Heart right ventricle (tissue), 16 donors: Measurements from ENCODE around the gene ZBTB7C. TPM values are rescaled to one million over a fixed set of nuclear protein-coding genes. Genes with fewer than 3 reads are reported as not detected.

Source experiments
- ATAC-seq, 8 donors: fragments of 200-7000 bp; cut with Tn5 transposase; one replicate each; pipeline ENCODE4 v1.9.1; 2020; ENCODE audit warnings: mild to moderate bottlenecking in 8 of 8, moderate library complexity in 8 of 8, moderate number of reproducible peaks in 1 of 8
- DNase-seq, 2 donors: peaks; one replicate each; pipeline ENCODE4 v3.0.0-alpha.2; 2020
- H3K27ac ChIP-seq, 10 donors: fragments of 200-600 bp; sonication (generic) in 2 of 10; one replicate each; pipeline versions ENCODE4 v1.5.0 to v1.8.0; 2020 to 2022; ENCODE audit warnings: mild to moderate bottlenecking in 3 of 10
- H3K27me3 ChIP-seq, 7 donors: fragments of 200-600 bp; one replicate each; pipeline ENCODE4 v1.8.0; 2021 to 2022; ENCODE audit warnings: mild to moderate bottlenecking in 2 of 7
- H3K36me3 ChIP-seq, 9 donors: fragments of 200-600 bp; sonication (generic) in 1 of 9; one replicate each; pipeline versions ENCODE4 v1.5.0 to v1.8.0; 2020 to 2022; ENCODE audit warnings: mild to moderate bottlenecking in 2 of 9
- H3K4me1 ChIP-seq, 9 donors: fragments of 200-600 bp; sonication (generic) in 1 of 9; one replicate each; pipeline versions ENCODE4 v1.5.0 to v1.8.0; 2020 to 2022; ENCODE audit warnings: mild to moderate bottlenecking in 4 of 9
- H3K4me3 ChIP-seq, 10 donors: fragments of 200-600 bp; sonication (generic) in 2 of 10; one replicate each; pipeline versions ENCODE4 v1.5.0 to v1.8.0; 2020 to 2022; ENCODE audit warnings: mild to moderate bottlenecking in 7 of 10, moderate library complexity in 2 of 10
- H3K9me3 ChIP-seq, 11 donors: fragments of 200-600 bp in 10 of 11; sonication (generic) in 2 of 11; one replicate each; pipeline versions ENCODE4 v1.5.0 to v1.8.0; 2013 to 2022; ENCODE audit warnings: mild to moderate bottlenecking in 2 of 11, control low read depth in 1 of 11, moderate library complexity in 1 of 11
- WGBS, 2 donors: extraction: QIAGEN DNeasy Blood & Tissue Kit; methylation state at CpG; one replicate each; pipeline ENCODE4 v1.1.7; 2013; ENCODE audit warnings: inconsistent platforms in 1 of 2; 5-methylcytosine and 5-hydroxymethylcytosine counted together
- intact Hi-C, 10 donors: fragments of 100-400 bp; cut with DNase I; formaldehyde crosslinking; loops; one replicate each; pipeline versions ENCODE4 v1.11.1 to v1.14.2; 2022
- polyA plus RNA-seq, 2 donors: library from polyadenylated mRNA; stranded (reverse); fragments of 200-250 nt; gene quantifications; one replicate each; pipeline ENCODE4 v1.2.3, GENCODE V29; 2013
- total RNA-seq, 10 donors: library from RNA; stranded (reverse); fragmentation: NEBNext Ultra II Directional in 3 of 10; extraction: Animal tissue kit (Norgen Biotek cat#: 25700) in 3 of 10; gene quantifications; one replicate each; pipeline versions ENCODE4 v1.2.1 to v1.2.4, GENCODE V29; 2021 to 2023
- TF ChIP-seq, protein P1 (sequence below), 9 donors: fragments of 200-600 bp; sonication (generic) in 2 of 9; IDR thresholded peaks; one replicate each; pipeline versions ENCODE4 v1.5.0 to v1.8.0; 2021 to 2022; ENCODE audit warnings: antibody characterized with exemption in 9 of 9, mild to moderate bottlenecking in 5 of 9, moderate library complexity in 1 of 9
- donor health status: Arrhythmogenic right ventricular cardiomyopathy.
- donor health status: ischemic (EF 13 %, LVEDD 7.1; RV severe dilation, severe dysfunction).
- donor health status: healthy with polysubstance abuse.
- donor health status: DM: no; HTN: yes; CAD: no.
- donor health status: DM: no; HTN: no; CAD: no.
- donor health status: ischemic (EF 25% LVEDD 6.9; RV normal size, moderate dysfunction).
- donor health status: ischemic (EF 25% LVEDD 5.7; RV mildly dilated, moderate dysfunction).
- donor health status: healthy.
- donor health status: DM: yes; HTN: yes; CAD: no.
- donor health status: Ischemic cardiomyopathy.
- donor health status: ischemic (EF 35%, LVEDD 5.7; RV mildly dilated, moderate dysfunction).
- donor health status: nonischemic (EF 11% LVEDD 7.7; RV severe dilation, severe dysfunction).
- donor health status: DM: yes; HTN: yes; CAD: no.
- donor health status: PGD.
- donor health status: ischemic (EF 29% LVEDD 5.4; RV normal size, mild dysfunction).
- donor health status: nonischemic (EF 23%, LVEDD 6.1; RV moderate dilation, normal function).

Gene ZBTB7C
- total and polyA plus RNA-seq, 12 donors: 0.49 to 6.3 (median 1.5) TPM

DNA sequence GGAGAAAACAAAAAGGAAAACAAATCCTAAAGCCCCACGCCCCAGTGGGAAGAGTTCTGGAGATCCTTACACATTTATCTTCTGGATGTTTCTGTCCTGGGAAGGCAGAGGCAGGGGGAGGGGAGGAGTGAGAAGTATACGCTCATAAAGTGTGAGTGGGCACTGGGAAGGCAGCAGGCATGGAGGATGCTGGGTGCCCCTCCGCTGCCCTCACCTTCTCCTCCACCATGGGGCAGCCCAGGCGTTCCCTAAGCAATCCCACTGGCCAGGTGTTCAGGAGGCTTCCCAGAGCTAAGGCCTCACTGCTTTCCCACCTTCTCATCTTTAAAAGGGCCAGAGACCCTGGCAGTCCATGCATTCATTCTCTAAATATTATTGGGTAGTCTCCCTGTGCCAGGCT is 366.8 kb downstream of the ZBTB7C start:
- DNase-seq (no peak), ATAC-seq (no peak)
- H3K9me3 ChIP-seq: peaks cover 0 to 15% (median 0%) of the 10 kb centered on the region in 11 donors
- 76 to 86% methylated on average over 4 of the region's 4 CpGs for WGBS, 2 donors
- intact Hi-C loops: loop anchor here in 2 of 10 donors (5.0 to 10.0 kb wide), 2 partner anchors 60 to 692 kb away; no protein-coding TSS in a partner anchor
- H3K27ac ChIP-seq: no peak overlapping the region
- no peaks in the 10 kb centered on the region for H3K36me3 ChIP-seq
- TF ChIP-seq, protein P1, sequence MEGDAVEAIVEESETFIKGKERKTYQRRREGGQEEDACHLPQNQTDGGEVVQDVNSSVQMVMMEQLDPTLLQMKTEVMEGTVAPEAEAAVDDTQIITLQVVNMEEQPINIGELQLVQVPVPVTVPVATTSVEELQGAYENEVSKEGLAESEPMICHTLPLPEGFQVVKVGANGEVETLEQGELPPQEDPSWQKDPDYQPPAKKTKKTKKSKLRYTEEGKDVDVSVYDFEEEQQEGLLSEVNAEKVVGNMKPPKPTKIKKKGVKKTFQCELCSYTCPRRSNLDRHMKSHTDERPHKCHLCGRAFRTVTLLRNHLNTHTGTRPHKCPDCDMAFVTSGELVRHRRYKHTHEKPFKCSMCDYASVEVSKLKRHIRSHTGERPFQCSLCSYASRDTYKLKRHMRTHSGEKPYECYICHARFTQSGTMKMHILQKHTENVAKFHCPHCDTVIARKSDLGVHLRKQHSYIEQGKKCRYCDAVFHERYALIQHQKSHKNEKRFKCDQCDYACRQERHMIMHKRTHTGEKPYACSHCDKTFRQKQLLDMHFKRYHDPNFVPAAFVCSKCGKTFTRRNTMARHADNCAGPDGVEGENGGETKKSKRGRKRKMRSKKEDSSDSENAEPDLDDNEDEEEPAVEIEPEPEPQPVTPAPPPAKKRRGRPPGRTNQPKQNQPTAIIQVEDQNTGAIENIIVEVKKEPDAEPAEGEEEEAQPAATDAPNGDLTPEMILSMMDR (IDR thresholded peaks at IDR 0.05): no peak
- H3K4me1 ChIP-seq: peaks cover 0 to 8% (median 0%) of the 10 kb centered on the region in 9 donors
- H3K27me3 ChIP-seq: no peaks in the 10 kb centered on the region
- H3K4me3 ChIP-seq: no peak overlapping the region

DNA sequence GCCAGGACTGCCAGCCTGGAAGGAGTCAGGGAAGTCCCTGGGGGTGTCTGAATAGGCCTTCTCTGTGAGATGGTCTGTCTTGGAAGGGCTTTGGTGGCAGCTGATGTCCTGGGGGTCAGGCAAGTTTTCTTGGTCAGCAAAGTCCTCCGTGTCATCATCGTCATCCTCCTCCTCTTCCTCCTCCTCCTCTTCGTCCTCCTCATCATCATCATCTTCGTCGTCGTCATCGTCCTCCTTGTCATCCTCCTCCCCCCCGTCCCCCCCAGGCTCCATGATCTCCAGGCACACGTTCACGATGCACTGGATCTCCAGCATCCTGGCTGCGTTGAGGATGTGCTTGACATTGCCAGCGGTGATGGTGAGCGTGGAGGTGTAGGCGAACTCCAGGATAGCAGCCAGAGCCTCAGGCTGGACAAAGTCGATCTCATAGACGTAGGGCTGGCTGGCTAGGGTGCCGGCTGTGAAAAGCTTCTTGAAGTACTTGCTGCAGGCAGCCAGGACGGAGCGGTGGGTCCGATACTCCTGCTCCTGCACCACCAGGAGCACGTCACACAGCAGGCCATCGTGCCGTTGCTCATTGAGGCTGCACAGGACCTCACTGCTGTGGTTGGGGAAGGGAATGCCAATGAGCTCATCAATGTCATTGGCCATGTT is 368.6 kb downstream of the ZBTB7C start:
- TF ChIP-seq, protein P1 (IDR thresholded peaks at IDR 0.05): no peak
- Histone ChIP-seq H3K4me3 (no peak overlapping the region), H3K9me3 (peaks cover 0 to 7% (median 0%) of the 10 kb centered on the region in 11 donors), H3K27me3 (no peaks in the 10 kb centered on the region), H3K36me3 (no peaks in the 10 kb centered on the region), H3K4me1 (peaks cover 0 to 12% (median 0%) of the 10 kb centered on the region in 9 donors), H3K27ac (no peak overlapping the region)
- WGBS, 2 donors: 97% methylated on average over 23 of the region's 23 CpGs
- intact Hi-C loops: loop anchor here in 2 of 10 donors (5.0 to 10.0 kb wide), 2 partner anchors 62 to 694 kb away; no protein-coding TSS in a partner anchor
- DNase-seq (no peak), ATAC-seq (no peak)

DNA sequence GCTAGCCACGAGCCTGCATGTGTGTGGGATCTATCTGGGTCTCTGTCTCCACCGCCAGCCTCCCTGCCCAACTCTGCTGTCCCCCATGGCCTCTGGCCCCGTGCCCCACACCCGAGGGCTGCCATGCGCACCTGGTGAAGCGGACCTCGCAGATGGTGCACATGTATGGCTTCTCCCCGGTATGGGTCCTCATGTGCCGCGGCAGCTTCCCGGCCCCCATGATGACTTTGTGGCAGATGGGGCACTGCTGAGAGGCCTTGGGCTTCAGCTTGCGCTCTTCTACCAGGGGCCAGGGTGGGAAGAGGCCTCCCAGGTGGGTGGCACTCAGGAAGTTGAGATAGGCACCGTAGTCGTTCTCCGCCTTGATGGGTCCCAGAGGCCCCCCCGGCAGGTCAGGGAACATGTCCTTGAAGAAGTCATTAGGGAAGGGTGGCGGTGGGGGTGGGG is 369.4 kb downstream of the ZBTB7C start:
- H3K4me1 ChIP-seq: peaks cover 0 to 18% (median under 1%) of the 10 kb centered on the region in 9 donors
- peaks cover 0 to 4% (median 0%) of the 10 kb centered on the region in 11 donors for H3K9me3 ChIP-seq
- whole genome bisulfite sequencing, 2 donors: 95% methylated on average over 17 of the region's 17 CpGs
- no peak for DNase-seq
- intact Hi-C loops: loop anchor here in 9 of 10 donors (5.0 to 10.0 kb wide), 7 partner anchors 63 to 695 kb away; no protein-coding TSS in a partner anchor
- no peak overlapping the region for H3K4me3 ChIP-seq
- H3K27me3 ChIP-seq: no peaks in the 10 kb centered on the region
- H3K27ac ChIP-seq: no peak overlapping the region
- TF ChIP-seq, protein P1 (IDR thresholded peaks at IDR 0.05): no peak
- no peaks in the 10 kb centered on the region for H3K36me3 ChIP-seq
- no peak for ATAC-seq

- peaks cover 0 to 27% (median 2%) of the 10 kb centered on the region in 9 donors for H3K4me1 ChIP-seq
- no peak overlapping the region for H3K4me3 ChIP-seq
- H3K36me3 ChIP-seq: no peaks in the 10 kb centered on the region
- TF ChIP-seq, protein P1 (IDR thresholded peaks at IDR 0.05): no peak
- peaks cover 0 to 4% (median 0%) of the 10 kb centered on the region in 11 donors for H3K9me3 ChIP-seq
- ATAC-seq (no peak), DNase-seq (no peak)
- intact Hi-C loops: loop anchor here in 8 of 10 donors (5.0 to 10.0 kb wide), 5 partner anchors 116 to 409 kb away; no protein-coding TSS in a partner anchor
- 88 to 96% methylated on average over 6 of the region's 6 CpGs for WGBS, 2 donors
- H3K27ac ChIP-seq: no peak overlapping the region
- no peaks in the 10 kb centered on the region for H3K27me3 ChIP-seq
Observed at GRCh38 chr18:48038636-48039035, 370.5 kb downstream of the ZBTB7C start.
